Mesothelial cell of epicardium (in vitro differentiated cells): ENCODE data around the gene CDPF1. TPM values are rescaled to one million over a fixed set of nuclear protein-coding genes. Genes with fewer than 3 reads are reported as not detected.

Experiments
- DNase-seq, 2 experiments: peaks; one replicate each; pipeline ENCODE4 v3.0.0; 2021; ENCODE audit warnings: low spot score in 2 of 2; ENCODE audit not compliant: unreplicated experiment in 2 of 2
- H3K27ac Mint-ChIP-seq: 2 replicates; pipeline ENCODE4 v1.8.0; 2021; ENCODE audit warnings: mixed read lengths
- H3K27me3 Mint-ChIP-seq: 2 replicates; pipeline ENCODE4 v1.8.0; 2021; ENCODE audit warnings: low read depth, mixed read lengths
- H3K36me3 Mint-ChIP-seq: 2 replicates; pipeline ENCODE4 v1.8.0; 2021; ENCODE audit warnings: mixed read lengths
- H3K4me1 Mint-ChIP-seq: 2 replicates; pipeline ENCODE4 v1.8.0; 2021; ENCODE audit warnings: mixed read lengths
- H3K4me3 Mint-ChIP-seq: 2 replicates; pipeline ENCODE4 v1.8.0; 2021; ENCODE audit warnings: mild to moderate bottlenecking, moderate library complexity, mixed read lengths
- H3K9me3 Mint-ChIP-seq: 2 replicates; pipeline ENCODE4 v1.8.0; 2021; ENCODE audit warnings: mixed read lengths
- CTCF ChIP-seq: fragments of 200-600 bp; sonication (generic); IDR thresholded peaks from one replicate; pipeline ENCODE4 v1.5.0; 2021; ENCODE audit warnings: antibody characterized with exemption; ENCODE audit not compliant: unreplicated experiment
- total RNA-seq: library from RNA; stranded (reverse); gene quantifications from 3 replicates; pipeline ENCODE4 v1.2.1, GENCODE V29; 2021

Gene CDPF1
- total RNA-seq, 1 donor from 2014 or later: 12.8 TPM

GRCh38 chr22:46224044-46224897 lies 25.8 kb downstream of the CDPF1 start:
- TF ChIP-seq CTCF: no peak
- Mint-ChIP-seq H3K27ac (no peak overlapping the region), H3K27me3 (no peaks in the 10 kb centered on the region), H3K4me1 (peaks cover 2% of the 10 kb centered on the region), H3K9me3 (no peaks in the 10 kb centered on the region), H3K4me3 (no peak overlapping the region), H3K36me3 (peaks cover 24% of the 10 kb centered on the region)
- no peak for DNase-seq

GRCh38 chr22:46220921-46221320 lies 29.2 kb downstream of the CDPF1 start:
- peaks cover 2% of the 10 kb centered on the region for H3K4me1 Mint-ChIP-seq
- H3K27me3 Mint-ChIP-seq: no peaks in the 10 kb centered on the region
- H3K9me3 Mint-ChIP-seq: no peaks in the 10 kb centered on the region
- H3K4me3 Mint-ChIP-seq: no peak overlapping the region
- peaks cover 34% of the 10 kb centered on the region for H3K36me3 Mint-ChIP-seq
- no peak for DNase-seq
- no peak overlapping the region for H3K27ac Mint-ChIP-seq
- TF ChIP-seq CTCF: no peak

- H3K9me3 Mint-ChIP-seq: no peaks in the 10 kb centered on the region
- H3K27ac Mint-ChIP-seq: no peak overlapping the region
- H3K4me1 Mint-ChIP-seq: peaks cover 2% of the 10 kb centered on the region
- no peaks in the 10 kb centered on the region for H3K27me3 Mint-ChIP-seq
- no peak for TF ChIP-seq CTCF
- H3K4me3 Mint-ChIP-seq: no peak overlapping the region
- DNase-seq: no peak
- peaks cover 35% of the 10 kb centered on the region for H3K36me3 Mint-ChIP-seq
Measured at GRCh38 chr22:46219636-46220035, 30.5 kb downstream of the CDPF1 start.

- H3K4me1 Mint-ChIP-seq: peaks cover 1% of the 10 kb centered on the region
- peaks cover 60% of the 10 kb centered on the region for H3K36me3 Mint-ChIP-seq
- DNase-seq: no peak
- H3K27me3 Mint-ChIP-seq: no peaks in the 10 kb centered on the region
- no peak for TF ChIP-seq CTCF
- peaks cover 27% of the 10 kb centered on the region for H3K9me3 Mint-ChIP-seq
- H3K4me3 Mint-ChIP-seq: no peak overlapping the region
- H3K27ac Mint-ChIP-seq: no peak overlapping the region
Measured at GRCh38 chr22:46214616-46215015, 35.5 kb downstream of the CDPF1 start.

GRCh38 chr22:46214149-46214548 lies 35.9 kb downstream of the CDPF1 start:
- no peak overlapping the region for H3K27ac Mint-ChIP-seq

More at GRCh38 chr22:46214149-46214548, 35.9 kb downstream of the CDPF1 start:
- TF ChIP-seq CTCF: no peak
- H3K27me3 Mint-ChIP-seq: no peaks in the 10 kb centered on the region
- H3K9me3 Mint-ChIP-seq: peaks cover 31% of the 10 kb centered on the region
- no peaks in the 10 kb centered on the region for H3K4me1 Mint-ChIP-seq
- H3K4me3 Mint-ChIP-seq: no peak overlapping the region
- DNase-seq: no peak
- peaks cover 60% of the 10 kb centered on the region for H3K36me3 Mint-ChIP-seq
